Measurements from ENCODE around the gene ZC3H13.

ZC3H13 gene

DNA sequence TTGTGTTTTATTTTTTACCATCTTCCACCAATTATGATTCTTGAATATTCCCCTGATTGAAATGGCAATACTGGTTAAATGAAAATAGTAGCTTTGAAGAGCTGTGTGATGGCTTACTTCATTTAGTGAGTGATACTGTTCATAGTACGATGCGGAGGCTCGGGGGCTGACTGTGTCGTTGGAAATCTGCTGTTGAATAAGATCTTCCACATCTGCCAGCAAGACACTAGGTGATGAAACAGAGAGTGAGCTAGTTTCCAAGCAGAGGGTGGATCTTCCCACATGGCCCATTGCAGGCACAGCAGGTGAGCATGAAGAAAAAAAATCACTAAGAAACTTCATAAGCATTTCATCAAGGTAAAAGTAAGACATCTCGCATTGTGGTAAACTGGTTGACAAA lies 29.8 kb upstream of the ZC3H13 start:
- H3K4me3 ChIP-seq (ENCODE audit: low read depth, low read length), result no peak overlapping the region

GRCh38 chr13:46079770-46080169 lies 27.2 kb upstream of the ZC3H13 start:
- no peak overlapping the region for H3K4me3 ChIP-seq (ENCODE audit: low read depth, low read length)

More for the DNA sequence above, 29.8 kb upstream of the ZC3H13 start:
- no peak for TF ChIP-seq CTCF (IDR thresholded peaks at IDR 0.05; ENCODE audit: low read depth, low read length)

GRCh38 chr13:46077265-46077664 lies 24.7 kb upstream of the ZC3H13 start:
- no peak for TF ChIP-seq CTCF (IDR thresholded peaks at IDR 0.05; ENCODE audit: low read depth, low read length)
- no peak overlapping the region for H3K4me3 ChIP-seq (ENCODE audit: low read depth, low read length)

More at GRCh38 chr13:46079770-46080169, 27.2 kb upstream of the ZC3H13 start:
- no peak for TF ChIP-seq CTCF (IDR thresholded peaks at IDR 0.05; ENCODE audit: low read depth, low read length)

GRCh38 chr13:46076827-46077226 lies 24.3 kb upstream of the ZC3H13 start:
- no peak for TF ChIP-seq CTCF (IDR thresholded peaks at IDR 0.05; ENCODE audit: low read depth, low read length)

DNA sequence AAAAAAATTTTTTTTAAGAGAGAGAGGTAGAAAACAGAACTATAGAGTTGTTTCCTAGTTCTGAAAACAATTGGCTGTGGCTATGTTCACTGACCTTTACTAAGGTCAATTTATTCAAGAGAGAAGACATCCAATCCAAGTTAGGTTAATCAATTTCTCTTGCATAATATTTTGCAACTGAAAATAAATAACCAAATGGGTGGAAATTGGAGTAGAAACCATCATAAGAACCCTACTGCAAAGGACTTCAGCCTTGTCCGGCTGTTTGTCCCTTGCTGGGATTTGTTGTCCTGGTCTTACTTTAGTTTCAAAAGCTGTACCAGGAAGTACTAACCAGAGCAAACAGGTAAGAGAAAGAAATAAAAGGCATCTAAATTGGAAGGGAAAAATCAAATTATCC lies 23.3 kb upstream of the ZC3H13 start:
- TF ChIP-seq CTCF (IDR thresholded peaks at IDR 0.05; ENCODE audit: low read depth, low read length), result no peak
- no peak overlapping the region for H3K4me3 ChIP-seq (ENCODE audit: low read depth, low read length)

More at GRCh38 chr13:46076827-46077226, 24.3 kb upstream of the ZC3H13 start:
- H3K4me3 ChIP-seq (ENCODE audit: low read depth, low read length), result no peak overlapping the region

- no peak for TF ChIP-seq CTCF (IDR thresholded peaks at IDR 0.05; ENCODE audit: low read depth, low read length)
- H3K4me3 ChIP-seq (ENCODE audit: low read depth, low read length), result no peak overlapping the region
Observed at GRCh38 chr13:46071590-46072249, 19.2 kb upstream of the ZC3H13 start.

GRCh38 chr13:46063292-46063691 lies 10.7 kb upstream of the ZC3H13 start:
- TF ChIP-seq CTCF (IDR thresholded peaks at IDR 0.05; ENCODE audit: low read depth, low read length), result no peak
- no peak overlapping the region for H3K4me3 ChIP-seq (ENCODE audit: low read depth, low read length)
